Subcutaneous adipose tissue (tissue), 4 donors: Measurements from ENCODE around the gene ADAMTS16. TPM values are rescaled to one million over a fixed set of nuclear protein-coding genes. Genes with fewer than 3 reads are reported as not detected.

Experiments used
- total RNA-seq, 4 donors: library from RNA; depleted of rRNA; stranded (reverse); fragments of >200 nt; gene quantifications; one replicate each; pipeline ENCODE4 v1.1.0, GENCODE V29; 2016
- TF ChIP-seq, protein P1 (sequence below): fragments of 450-650 bp; IDR thresholded peaks from one replicate; pipeline ENCODE4 v1.5.1; 2016; ENCODE audit warnings: low read depth, mild to moderate bottlenecking, control low read depth, antibody characterized with exemption, moderate library complexity

The ADAMTS16 gene
- total RNA-seq, 4 donors from 2014 or later, result 0.66 to 2.0 (median 0.88) TPM

DNA sequence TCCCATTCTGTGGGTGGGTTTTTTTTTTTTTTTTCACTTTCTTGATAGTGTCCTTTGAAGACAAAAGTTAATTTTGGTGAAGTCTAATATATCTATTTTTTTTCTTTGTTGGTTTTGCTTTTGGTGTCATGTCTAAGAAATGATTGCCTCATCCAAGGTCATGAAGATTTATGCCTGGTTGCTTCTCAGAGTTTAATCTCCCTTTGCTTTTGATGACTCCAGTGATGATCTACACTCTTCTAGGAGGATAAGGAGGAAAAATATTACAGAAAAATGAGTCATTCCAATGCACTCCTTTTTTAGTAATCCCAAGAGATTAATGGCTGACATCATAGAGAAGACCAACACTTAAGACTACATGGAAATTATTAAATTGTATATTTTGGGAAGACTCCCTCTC is 202.7 kb downstream of the ADAMTS16 start:
- TF ChIP-seq, protein P1, sequence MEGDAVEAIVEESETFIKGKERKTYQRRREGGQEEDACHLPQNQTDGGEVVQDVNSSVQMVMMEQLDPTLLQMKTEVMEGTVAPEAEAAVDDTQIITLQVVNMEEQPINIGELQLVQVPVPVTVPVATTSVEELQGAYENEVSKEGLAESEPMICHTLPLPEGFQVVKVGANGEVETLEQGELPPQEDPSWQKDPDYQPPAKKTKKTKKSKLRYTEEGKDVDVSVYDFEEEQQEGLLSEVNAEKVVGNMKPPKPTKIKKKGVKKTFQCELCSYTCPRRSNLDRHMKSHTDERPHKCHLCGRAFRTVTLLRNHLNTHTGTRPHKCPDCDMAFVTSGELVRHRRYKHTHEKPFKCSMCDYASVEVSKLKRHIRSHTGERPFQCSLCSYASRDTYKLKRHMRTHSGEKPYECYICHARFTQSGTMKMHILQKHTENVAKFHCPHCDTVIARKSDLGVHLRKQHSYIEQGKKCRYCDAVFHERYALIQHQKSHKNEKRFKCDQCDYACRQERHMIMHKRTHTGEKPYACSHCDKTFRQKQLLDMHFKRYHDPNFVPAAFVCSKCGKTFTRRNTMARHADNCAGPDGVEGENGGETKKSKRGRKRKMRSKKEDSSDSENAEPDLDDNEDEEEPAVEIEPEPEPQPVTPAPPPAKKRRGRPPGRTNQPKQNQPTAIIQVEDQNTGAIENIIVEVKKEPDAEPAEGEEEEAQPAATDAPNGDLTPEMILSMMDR, result no peak

- TF ChIP-seq, protein P1, result no peak
Observed at GRCh38 chr5:5343568-5343967, 203.4 kb downstream of the ADAMTS16 start.

GRCh38 chr5:5344051-5344571 is 204.0 kb downstream of the ADAMTS16 start:
- TF ChIP-seq, protein P1, result no peak

- TF ChIP-seq, protein P1, result no peak
Observed at GRCh38 chr5:5344606-5345005, 204.5 kb downstream of the ADAMTS16 start.

DNA sequence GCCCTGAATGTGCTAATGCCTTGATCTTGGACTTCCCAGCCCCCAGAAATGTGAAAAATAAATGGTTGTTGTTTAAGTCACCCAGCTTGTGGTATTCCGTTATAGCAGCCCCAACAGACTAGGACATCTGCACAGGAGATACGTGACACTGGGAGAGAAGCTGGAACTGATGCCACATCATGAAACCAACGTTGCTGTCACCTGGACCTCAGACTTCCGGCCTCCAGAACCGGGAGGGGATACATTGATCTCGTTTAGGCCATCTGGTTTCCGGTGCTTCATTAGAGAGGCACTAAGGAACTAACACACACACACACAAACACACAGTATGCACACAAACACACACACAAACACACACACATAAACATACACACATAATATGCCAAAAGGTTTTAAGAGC is 207.3 kb downstream of the ADAMTS16 start:
- TF ChIP-seq, protein P1, result no peak

- TF ChIP-seq, protein P1, result no peak
Observed at GRCh38 chr5:5348135-5348534, 208.0 kb downstream of the ADAMTS16 start.

DNA sequence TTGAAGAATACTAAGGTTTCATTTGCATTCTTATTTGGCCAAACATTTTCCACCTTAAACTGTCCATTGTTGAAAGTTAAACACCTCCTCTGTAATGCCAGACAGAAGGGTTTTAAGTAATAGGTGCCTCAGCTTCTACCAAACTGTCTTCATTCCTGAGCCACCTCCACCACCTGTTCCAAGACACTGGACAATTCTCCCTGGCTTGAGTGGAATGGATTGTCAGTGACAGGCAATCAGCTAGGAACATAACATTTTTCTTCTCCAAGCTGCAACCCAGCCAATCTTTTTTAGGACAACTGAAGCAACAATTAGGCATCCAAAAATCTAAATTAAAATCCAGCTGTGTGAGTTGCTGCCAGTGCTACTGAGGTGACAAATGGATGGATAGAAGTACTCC is 208.4 kb downstream of the ADAMTS16 start:
- TF ChIP-seq, protein P1, result no peak
